ENCODE measurements around the gene CD34.
"Not testable (repeated sequence)": the region's sequence is repeated elsewhere in the genome, so short reads cannot be mapped to it uniquely, and the experiment has no call there.

CD34 gene

DNA sequence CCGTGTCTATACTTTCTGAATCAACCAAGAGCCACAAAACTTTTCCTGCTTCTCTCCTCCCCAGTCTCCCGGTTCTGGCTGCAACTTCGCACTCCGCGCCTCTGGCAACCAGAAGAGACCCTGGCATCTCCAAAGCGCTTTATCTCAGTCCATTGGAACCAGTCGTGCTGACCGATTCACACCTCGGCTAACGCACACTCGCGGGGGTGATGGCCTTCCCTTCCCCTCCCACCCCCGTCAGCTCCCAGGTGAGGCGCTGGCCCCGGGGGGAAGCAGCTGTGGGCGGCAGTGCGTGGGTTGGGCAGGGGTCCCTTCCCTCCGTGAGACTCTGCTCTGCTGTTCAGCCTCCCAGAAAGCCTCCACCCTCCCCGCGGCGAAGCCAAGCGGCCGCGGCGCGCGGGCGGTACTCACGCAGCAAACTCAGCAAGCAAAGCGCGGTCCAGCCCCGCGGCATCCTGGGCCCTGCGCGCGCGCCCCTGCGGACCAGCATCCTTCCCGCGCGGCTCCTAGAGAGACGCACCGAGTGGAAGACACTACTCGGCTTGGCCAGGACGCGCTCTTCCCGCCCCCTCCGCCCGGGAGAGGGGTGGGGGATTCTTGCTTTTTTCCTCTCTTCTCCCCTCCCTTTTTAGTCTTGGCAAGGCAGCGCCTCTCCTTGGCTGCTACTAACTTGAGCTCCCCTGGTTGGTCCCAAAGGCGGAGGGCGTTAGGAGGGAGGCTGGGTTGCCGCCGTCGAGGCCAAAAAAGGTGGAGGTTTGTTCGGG, at the start of gene CD34:
Gene CD34, minus strand, starts transcription at position 535 of the 764 bp plus-strand sequence. Its CDS starts 45 bp downstream, at position 490.
- DNase-seq (ENCODE audit: low read depth): no peak

- no peak for DNase-seq (ENCODE audit: low read depth)
Observed at GRCh38 chr1:207960346-207960745, 49.4 kb upstream of the CD34 start.

GRCh38 chr1:207959910-207960309, 49.0 kb upstream of the CD34 start:
- no peak for DNase-seq (ENCODE audit: low read depth)

GRCh38 chr1:207959141-207959825, 48.4 kb upstream of the CD34 start:
- DNase-seq (ENCODE audit: low read depth): no peak

DNA sequence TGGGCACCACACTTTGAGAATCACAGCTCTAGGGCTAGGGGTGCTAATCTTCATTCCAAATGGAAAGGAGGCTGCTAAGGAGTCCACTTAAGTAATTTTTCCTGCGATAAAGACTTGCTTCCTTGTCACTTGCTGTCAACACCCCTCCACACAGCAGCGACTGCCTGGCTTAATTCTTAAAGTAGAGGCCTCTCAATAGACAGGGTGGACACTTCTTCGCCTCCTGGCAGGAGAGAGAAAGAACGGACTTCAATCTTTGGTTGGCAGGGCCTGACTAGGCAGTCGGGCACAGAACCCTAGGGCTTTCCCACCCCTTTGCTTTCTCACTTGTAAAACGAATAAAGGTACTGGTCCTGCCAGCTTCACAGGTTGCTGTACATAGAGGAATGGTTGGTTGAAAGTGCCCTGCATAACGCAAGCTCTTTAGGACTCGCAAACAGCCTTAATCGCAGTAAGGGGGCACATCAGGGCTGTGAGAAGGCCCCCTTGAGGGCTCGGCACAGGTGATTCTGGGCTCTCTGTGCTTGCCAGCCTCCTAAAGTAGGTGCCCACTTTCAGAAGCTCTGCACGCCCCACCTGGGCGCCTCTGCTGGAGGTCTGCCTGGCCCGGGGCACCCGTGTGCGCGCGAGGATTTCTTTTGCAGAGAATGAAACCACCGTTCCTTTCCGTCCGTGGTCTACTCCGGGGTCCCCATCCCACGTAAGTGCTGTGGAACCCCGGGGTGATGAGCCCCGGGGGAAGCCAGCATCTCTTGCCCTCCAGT, 47.6 kb upstream of the CD34 start:
- no peak for DNase-seq (ENCODE audit: low read depth)

GRCh38 chr1:207956986-207957385, 46.1 kb upstream of the CD34 start:
- DNase-seq (ENCODE audit: low read depth): no peak

DNA sequence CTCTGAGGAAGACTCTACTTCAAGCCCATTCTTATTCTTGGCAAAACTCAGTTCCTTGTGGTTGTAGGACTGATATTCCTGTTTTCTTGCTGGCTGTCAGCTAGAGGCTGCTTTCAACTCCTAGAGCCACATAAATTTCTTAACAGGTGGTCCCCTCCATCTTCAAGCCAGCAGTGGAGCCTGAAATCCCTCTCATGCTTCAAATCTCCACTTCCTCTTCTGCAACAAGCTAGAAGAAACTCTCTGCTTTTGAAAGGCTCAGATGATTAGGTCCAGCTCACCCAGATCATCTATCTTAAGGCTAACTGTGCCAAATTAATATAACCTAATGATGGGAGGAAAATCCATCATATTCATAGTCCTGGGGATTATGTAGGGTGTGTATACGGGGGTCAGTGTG, 43.2 kb upstream of the CD34 start:
- no peak for DNase-seq (ENCODE audit: low read depth)

DNA sequence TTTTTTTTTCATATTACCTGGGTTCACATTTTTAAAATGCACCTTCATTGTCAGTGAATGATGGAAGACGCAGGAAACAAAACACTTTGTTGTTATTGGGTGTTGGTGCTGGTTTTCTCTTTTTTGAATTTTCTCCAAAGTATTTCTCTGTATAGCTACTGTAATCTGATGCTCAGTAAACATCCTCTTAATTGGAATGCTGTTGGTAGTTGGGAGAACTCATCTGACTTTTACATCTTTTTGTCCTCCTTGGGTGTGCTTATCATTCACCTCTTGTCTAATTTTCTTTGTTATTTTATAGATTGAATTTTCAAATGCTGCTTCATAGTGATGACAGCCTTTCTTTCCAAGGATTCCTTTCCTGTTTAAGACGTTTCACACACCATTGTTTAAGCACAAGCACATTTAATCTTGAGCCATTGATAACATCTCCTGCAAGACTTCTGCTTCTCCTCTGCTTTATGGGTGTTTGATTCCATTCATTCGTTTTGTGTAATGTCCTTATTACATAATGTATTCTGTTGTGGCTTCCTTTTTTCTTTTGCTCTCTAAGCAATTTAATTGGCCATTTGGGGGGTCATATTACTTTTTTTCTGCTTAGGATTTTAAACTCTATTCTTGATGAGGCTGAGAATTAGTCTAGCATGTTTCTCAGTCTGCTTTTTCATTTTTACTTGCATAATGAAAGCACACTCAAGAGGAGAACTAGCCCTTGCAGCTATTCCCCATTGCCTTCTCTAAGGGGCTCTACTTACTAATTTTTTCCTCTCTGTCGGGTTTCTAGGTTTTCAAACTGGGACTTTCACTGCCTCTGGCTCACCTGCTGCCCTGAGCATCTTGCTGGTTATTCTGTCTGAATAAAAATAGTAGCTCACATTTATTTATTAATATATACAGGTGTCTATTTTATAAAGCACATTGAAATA, 42.0 kb upstream of the CD34 start:
- DNase-seq (ENCODE audit: low read depth): no peak

GRCh38 chr1:207951652-207952051, 40.7 kb upstream of the CD34 start:
- no peak for DNase-seq (ENCODE audit: low read depth)

- DNase-seq (ENCODE audit: low read depth): no peak
Observed at GRCh38 chr1:207950750-207951149, 39.8 kb upstream of the CD34 start.

DNA sequence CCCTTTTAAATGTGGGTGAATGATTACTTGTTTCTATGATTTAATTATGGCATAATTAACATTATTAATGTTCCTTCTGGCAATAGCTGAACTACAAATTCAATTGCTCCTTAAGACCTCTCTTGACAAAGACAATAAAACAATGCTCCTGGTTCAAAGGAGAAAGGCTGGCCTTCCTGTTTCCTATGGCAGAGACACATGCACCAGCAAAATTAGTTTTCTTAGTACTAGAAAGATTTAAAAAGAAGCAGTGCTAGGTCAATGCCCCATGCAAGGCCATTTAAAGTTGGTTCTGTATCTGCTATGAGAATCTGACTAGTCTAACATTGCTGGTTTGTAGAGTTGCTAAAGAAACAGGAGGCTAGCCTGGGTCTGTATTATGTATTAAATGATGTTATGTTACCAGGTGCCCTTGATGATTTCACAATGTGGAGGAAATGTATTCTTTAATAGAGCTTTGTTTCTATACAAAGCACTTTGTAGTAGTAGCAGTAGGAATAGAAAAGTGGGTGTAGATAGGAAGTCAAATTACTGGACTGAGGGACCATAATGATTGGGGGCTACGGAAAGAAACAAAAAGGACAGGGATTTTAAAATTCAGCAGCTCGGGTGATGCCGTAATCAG, 38.8 kb upstream of the CD34 start:
- DNase-seq (ENCODE audit: low read depth): no peak

DNA sequence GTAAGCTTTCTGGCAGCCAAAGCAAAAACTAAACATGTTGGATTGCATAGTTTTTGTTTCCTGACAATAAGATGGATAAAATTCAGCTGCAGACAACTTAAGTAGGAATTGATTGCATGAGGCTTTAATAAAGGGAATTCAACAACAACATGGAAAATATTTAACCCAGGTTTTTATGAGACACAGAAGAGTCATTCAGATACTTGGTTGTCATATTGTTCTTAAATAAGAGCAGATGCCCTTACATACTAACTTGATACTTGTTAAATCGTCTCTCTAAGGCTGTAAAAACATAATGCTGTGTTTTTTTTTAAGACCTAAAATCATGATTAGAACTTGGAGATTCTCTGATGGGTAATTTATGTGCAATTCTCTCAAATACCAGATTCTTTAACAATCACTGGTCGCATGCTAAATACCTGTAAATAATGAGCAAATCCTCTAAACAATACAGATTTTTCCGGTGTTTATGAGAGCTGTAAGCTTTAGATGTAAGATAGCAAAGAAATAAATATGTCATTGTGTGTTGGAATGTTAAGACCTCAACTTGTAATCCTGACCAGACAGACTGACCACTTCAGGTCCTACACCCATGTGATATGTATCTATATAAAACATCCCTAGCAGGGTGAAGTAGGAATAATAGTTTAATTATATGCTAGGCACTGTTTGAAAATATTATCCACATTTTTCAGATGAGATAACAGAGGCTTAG, 37.8 kb upstream of the CD34 start:
- DNase-seq (ENCODE audit: low read depth): no peak

DNA sequence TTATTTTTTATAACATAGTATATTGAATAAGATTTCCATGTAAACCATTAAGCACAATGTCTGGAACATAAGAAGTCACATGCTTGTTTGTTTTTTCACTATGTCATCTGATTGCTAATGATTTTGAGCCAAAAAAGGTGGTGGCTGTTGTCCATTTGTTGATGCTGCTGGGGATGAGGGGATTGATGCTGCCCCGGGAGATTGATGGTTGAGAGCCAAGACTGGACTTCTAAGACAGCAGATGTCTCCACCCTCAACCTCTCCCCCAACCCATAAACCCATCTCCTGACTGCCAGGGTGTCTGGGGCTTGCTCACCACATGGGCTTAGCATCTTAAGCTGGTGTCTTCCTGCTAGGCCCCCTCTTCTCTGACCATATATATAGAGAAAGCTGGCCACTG, 35.8 kb upstream of the CD34 start:
- no peak for DNase-seq (ENCODE audit: low read depth)

DNA sequence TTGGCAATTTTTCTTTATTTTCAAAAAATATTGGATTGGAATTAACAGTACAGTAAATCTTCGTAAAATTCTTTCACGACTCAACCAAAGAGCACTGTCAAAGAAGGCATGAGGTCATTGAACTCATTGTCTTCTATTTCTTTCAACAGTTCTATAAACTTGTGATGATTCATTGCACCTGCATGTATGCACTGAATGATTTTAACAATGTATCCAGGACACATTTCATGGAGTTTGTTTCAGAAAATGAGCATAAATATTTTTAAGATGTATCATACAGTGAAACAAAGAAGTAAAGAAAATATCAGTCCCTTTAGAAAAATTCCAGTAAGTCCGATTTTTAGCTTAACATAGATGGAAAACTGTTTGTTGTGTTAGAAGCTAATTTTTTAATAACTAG, 33.6 kb upstream of the CD34 start:
- no peak for DNase-seq (ENCODE audit: low read depth)

GRCh38 chr1:207942337-207942741, 31.4 kb upstream of the CD34 start:
- DNase-seq (ENCODE audit: low read depth): not testable (repeated sequence)

DNA sequence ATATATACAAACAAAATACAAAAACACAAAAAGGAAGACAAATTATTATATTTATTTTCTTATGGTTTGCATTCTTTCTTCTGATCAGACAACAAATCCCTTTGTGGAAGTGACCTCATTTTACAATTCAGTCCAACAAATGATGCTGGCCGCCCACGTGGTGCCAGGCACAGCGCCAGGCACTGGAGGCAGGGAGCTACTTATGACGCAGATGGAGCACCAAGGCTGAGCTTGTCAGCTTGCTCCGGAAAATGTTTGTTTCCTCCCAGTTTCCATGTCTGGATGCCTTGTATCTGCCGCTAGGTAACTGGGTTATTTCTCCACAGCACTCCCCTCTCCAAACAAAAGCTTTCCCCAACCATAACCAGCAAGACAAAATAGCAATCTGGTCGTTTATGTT, 30.7 kb upstream of the CD34 start:
- DNase-seq (ENCODE audit: low read depth): no peak

DNA sequence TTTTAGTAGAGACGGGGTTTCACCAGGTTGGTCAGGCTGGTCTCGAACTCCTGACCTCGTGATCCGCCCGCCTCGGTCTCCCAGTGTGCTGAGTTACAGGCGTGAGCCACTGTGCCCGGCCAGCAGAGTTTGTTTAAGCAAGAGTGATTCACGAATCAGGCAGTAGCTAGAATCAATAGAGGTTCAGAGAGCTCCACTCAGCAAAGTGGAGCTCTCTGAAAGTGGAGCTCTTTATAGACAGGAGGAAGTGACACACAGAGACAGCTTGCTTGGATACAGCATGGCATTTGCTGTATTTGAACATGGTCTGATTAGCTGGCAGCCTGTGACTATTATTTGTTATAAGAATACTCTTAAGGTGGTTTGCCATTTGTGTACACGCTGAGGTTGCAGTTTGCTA, 27.1 kb upstream of the CD34 start:
- DNase-seq (ENCODE audit: low read depth): no peak

DNA sequence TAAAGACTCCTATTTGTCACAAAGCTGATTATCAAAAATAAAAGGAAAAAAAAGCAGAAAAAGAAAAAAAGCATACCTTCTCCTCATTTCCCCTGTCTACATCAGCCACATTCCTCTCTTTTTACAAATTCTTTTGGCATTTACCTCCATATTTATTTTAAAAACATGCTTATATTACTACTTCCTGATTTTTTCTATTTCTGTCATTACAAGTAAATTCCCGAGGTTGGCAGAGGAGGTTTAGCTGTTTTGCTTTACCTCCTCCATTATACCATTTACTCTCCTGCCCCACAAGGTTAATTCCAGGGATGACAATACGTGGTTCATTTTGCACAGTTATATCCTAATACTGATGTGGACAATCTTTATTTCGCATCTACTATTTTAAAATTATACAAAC, 26.3 kb upstream of the CD34 start:
- no peak for DNase-seq (ENCODE audit: low read depth)

DNA sequence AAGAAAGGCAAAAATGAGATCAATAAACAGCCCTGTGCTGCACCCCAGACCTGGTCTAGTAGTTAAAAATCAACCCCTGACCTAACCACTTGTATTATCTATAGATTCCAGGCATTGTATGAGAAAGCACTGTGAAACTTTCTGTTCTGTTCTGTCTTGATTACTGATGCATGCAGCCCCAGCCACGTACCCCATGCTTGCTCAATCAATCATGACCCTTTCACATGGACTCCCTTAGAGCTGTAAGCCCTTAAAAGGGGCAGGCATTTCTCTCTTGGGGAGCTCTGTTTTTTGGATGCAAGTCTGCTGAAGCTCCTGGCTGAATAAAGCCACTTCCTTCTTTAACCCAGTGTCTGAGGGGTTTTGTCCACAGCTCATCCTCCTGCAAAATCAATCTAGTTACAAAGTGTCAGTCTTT, 24.2 kb upstream of the CD34 start:
- DNase-seq (ENCODE audit: low read depth): no peak

DNA sequence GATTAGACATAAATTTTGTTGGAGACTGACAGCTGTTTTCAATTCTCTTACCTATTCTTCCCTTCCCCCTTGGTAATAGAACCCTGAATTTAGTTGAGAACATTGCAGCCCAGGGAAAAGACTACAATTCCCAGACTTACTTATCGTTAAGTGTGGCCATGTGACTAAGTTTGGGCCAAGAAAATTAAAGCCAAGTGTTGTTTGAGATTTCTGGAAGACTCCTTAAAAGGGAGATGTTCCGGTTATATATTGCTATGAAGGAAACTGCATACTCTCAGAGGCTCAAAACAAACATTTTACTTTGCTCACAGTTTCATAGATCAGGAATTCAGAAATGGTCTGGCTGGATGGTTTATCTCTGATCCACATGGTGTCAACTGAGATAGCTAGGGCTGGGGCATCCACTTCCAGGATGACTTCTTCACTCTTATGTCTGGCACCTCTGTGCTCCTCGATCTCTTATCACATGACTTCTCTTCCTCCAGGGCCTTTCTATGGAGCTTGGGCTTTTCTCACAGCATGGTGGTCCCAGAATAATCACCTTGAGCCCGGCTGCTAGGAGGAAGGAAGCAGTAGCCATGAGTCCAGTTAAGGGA, 22.4 kb upstream of the CD34 start:
- DNase-seq (ENCODE audit: low read depth): no peak

All from T-helper 22 cell (primary cell).